ENCODE data around the gene OPCML. TPM values are rescaled to one million over a fixed set of nuclear protein-coding genes. Genes with fewer than 3 reads are reported as not detected.

Gene OPCML
- polyA plus RNA-seq, 1 donor from 2014 or later, result 11.6 TPM

- no peak overlapping the region for H3K27ac ChIP-seq (ENCODE audit: low read length)
- H3K4me3 ChIP-seq (ENCODE audit: low read length), result no peak overlapping the region
- H2AFZ ChIP-seq (ENCODE audit: low read depth, low read length), result no peak overlapping the region
- no peak overlapping the region for H3K9ac ChIP-seq (ENCODE audit: low read length)
- no peaks in the 10 kb centered on the region for H3K9me3 ChIP-seq (ENCODE audit: low read length)
- TF ChIP-seq TAF1 (IDR thresholded peaks at IDR 0.05; ENCODE audit: low read depth) (no peak), SMC3 (conservative IDR thresholded peaks at IDR 0.05; ENCODE audit: poor library complexity) (no peak), EP300 (conservative IDR thresholded peaks at IDR 0.05; ENCODE audit: poor library complexity, severe bottlenecking) (no peak), CTCF (IDR thresholded peaks at IDR 0.05; ENCODE audit: poor library complexity, severe bottlenecking) (no peak), EZH2 (IDR thresholded peaks at IDR 0.05; ENCODE audit: borderline replicate concordance, insufficient read depth, low read length, poor library complexity, severe bottlenecking) (no peak), MXI1 (conservative IDR thresholded peaks at IDR 0.05; ENCODE audit: poor library complexity, severe bottlenecking) (no peak), RAD21 (conservative IDR thresholded peaks at IDR 0.05) (no peak), POLR2AphosphoS5 (IDR thresholded peaks at IDR 0.05) (no peak), REST (IDR thresholded peaks at IDR 0.05; ENCODE audit: borderline replicate concordance) (no peak)
- H3K27me3 ChIP-seq (ENCODE audit: insufficient read depth, low read depth, low read length), result no peaks in the 10 kb centered on the region
- no peak overlapping the region for H3K4me2 ChIP-seq (ENCODE audit: low read length)
- no peaks in the 10 kb centered on the region for H3K36me3 ChIP-seq (ENCODE audit: insufficient read depth, low read length)
- H3K9me2 ChIP-seq (ENCODE audit: insufficient read depth, low read length), result no peaks in the 10 kb centered on the region
- no peaks in the 10 kb centered on the region for H4K20me1 ChIP-seq (ENCODE audit: insufficient read depth)
- no peaks in the 10 kb centered on the region for H3K79me2 ChIP-seq (replicated peaks; ENCODE audit: insufficient read depth, low read length)
- no peaks in the 10 kb centered on the region for H3F3A ChIP-seq (ENCODE audit: insufficient read depth, low read length, poor library complexity, severe bottlenecking)
Measured at GRCh38 chr11:132743601-132744000, 788.7 kb downstream of the OPCML start.

- Histone ChIP-seq H3K9ac (ENCODE audit: low read length) (no peak overlapping the region), H3K79me2 (replicated peaks; ENCODE audit: insufficient read depth, low read length) (no peaks in the 10 kb centered on the region), H3K27ac (ENCODE audit: low read length) (no peak overlapping the region), H3K27me3 (ENCODE audit: insufficient read depth, low read depth, low read length) (no peaks in the 10 kb centered on the region), H4K20me1 (ENCODE audit: insufficient read depth) (no peaks in the 10 kb centered on the region), H2AFZ (ENCODE audit: low read depth, low read length) (no peak overlapping the region), H3K36me3 (ENCODE audit: insufficient read depth, low read length) (no peaks in the 10 kb centered on the region), H3F3A (ENCODE audit: insufficient read depth, low read length, poor library complexity, severe bottlenecking) (no peaks in the 10 kb centered on the region), H3K9me2 (ENCODE audit: insufficient read depth, low read length) (no peaks in the 10 kb centered on the region), H3K4me3 (ENCODE audit: low read length) (no peak overlapping the region), H3K9me3 (ENCODE audit: low read length) (no peaks in the 10 kb centered on the region), H3K4me2 (ENCODE audit: low read length) (no peak overlapping the region)
- TF ChIP-seq SMC3 (conservative IDR thresholded peaks at IDR 0.05; ENCODE audit: poor library complexity) (no peak), TAF1 (IDR thresholded peaks at IDR 0.05; ENCODE audit: low read depth) (no peak), EZH2 (IDR thresholded peaks at IDR 0.05; ENCODE audit: borderline replicate concordance, insufficient read depth, low read length, poor library complexity, severe bottlenecking) (no peak), POLR2AphosphoS5 (IDR thresholded peaks at IDR 0.05) (no peak), CTCF (IDR thresholded peaks at IDR 0.05; ENCODE audit: poor library complexity, severe bottlenecking) (no peak), RAD21 (conservative IDR thresholded peaks at IDR 0.05) (no peak), REST (IDR thresholded peaks at IDR 0.05; ENCODE audit: borderline replicate concordance) (no peak), MXI1 (conservative IDR thresholded peaks at IDR 0.05; ENCODE audit: poor library complexity, severe bottlenecking) (no peak), EP300 (conservative IDR thresholded peaks at IDR 0.05; ENCODE audit: poor library complexity, severe bottlenecking) (no peak)
Measured at GRCh38 chr11:132742929-132743328, 789.4 kb downstream of the OPCML start.
